Type B pancreatic cell (in vitro differentiated cells): ENCODE measurements around the gene RPS2. TPM values are rescaled to one million over a fixed set of nuclear protein-coding genes. Genes with fewer than 3 reads are reported as not detected.
"Not testable (repeated sequence)": the region's sequence is repeated elsewhere in the genome, so short reads cannot be mapped to it uniquely, and the experiment has no call there.

Source experiments
- DNase-seq: peaks from one replicate; pipeline ENCODE4 v3.0.0; 2021; ENCODE audit warnings: mixed read lengths; ENCODE audit not compliant: unreplicated experiment; ENCODE audit errors: extremely low spot score
- H3K27ac Mint-ChIP-seq: 2 replicates; pipeline ENCODE4 v1.8.0; 2021; ENCODE audit warnings: mild to moderate bottlenecking, mixed read lengths
- H3K27me3 Mint-ChIP-seq: 2 replicates; pipeline ENCODE4 v1.8.0; 2021; ENCODE audit warnings: mixed read lengths
- H3K36me3 Mint-ChIP-seq: 2 replicates; pipeline ENCODE4 v1.8.0; 2021; ENCODE audit warnings: mixed read lengths
- H3K4me1 Mint-ChIP-seq: one replicate; pipeline ENCODE4 v1.8.0; 2021; ENCODE audit warnings: mixed read lengths; ENCODE audit not compliant: unreplicated experiment
- H3K4me3 Mint-ChIP-seq: 2 replicates; pipeline ENCODE4 v1.8.0; 2021; ENCODE audit warnings: mild to moderate bottlenecking, mixed read lengths
- H3K9me3 Mint-ChIP-seq: 2 replicates; pipeline ENCODE4 v1.8.0; 2021; ENCODE audit warnings: mixed read lengths
- CTCF ChIP-seq: fragments of 200-600 bp; sonication (generic); conservative IDR thresholded peaks from 2 replicates; pipeline ENCODE4 v1.5.0; 2021; ENCODE audit warnings: antibody characterized with exemption, mild to moderate bottlenecking
- long read RNA-seq: library from polyadenylated mRNA; unstranded; transcript quantifications from one replicate; pipeline ENCODE4 v2.0.0, GENCODE V29; 2020
- total RNA-seq: library from RNA; stranded (reverse); gene quantifications from 2 replicates; pipeline ENCODE4 v1.2.1, GENCODE V29; 2021; ENCODE audit warnings: low replicate concordance

RPS2 gene
- total RNA-seq, result 3,017 and 3,035 TPM in 2 replicates
- long read RNA-seq, partial matches to known transcripts, result 43 of 51 reads
- long read RNA-seq, other reads (novel, unspliced or antisense), result 5 of 51 reads

GRCh38 chr16:1964506-1965395, at the start of gene RPS2:
TSS of gene RPS2 (minus strand) at chr16:1964826. CDS start at chr16:1964625, 201 bp downstream.
- Mint-ChIP-seq H3K4me1 (peaks cover 26% of the 10 kb centered on the region), H3K9me3 (no peaks in the 10 kb centered on the region)
- DNase-seq, result peak; percentile 98

GRCh38 chr16:2013527-2013926, 48.9 kb upstream of the RPS2 start:
- no peak for TF ChIP-seq CTCF
- no peak overlapping the region for H3K4me3 Mint-ChIP-seq
- H3K9me3 Mint-ChIP-seq, result no peaks in the 10 kb centered on the region
- no peak for DNase-seq
- no peaks in the 10 kb centered on the region for H3K36me3 Mint-ChIP-seq
- peaks cover 19% of the 10 kb centered on the region for H3K4me1 Mint-ChIP-seq
- H3K27ac Mint-ChIP-seq, result no peak overlapping the region
- peaks cover 4% of the 10 kb centered on the region for H3K27me3 Mint-ChIP-seq

More at GRCh38 chr16:1964506-1965395, at the start of gene RPS2:
- H3K27me3 Mint-ChIP-seq, result no peaks in the 10 kb centered on the region
- TF ChIP-seq CTCF, result no peak
- peaks cover 13% of the 10 kb centered on the region for H3K36me3 Mint-ChIP-seq
- peak within 1 kb of the TSS; percentile 94 for H3K4me3 Mint-ChIP-seq
- peak within 1 kb of the TSS; percentile 96 for H3K27ac Mint-ChIP-seq

- H3K27ac Mint-ChIP-seq, H3K4me3 Mint-ChIP-seq, H3K27me3 Mint-ChIP-seq, H3K36me3 Mint-ChIP-seq, H3K9me3 Mint-ChIP-seq, DNase-seq: not testable (repeated sequence)
- peaks cover 23% of the 10 kb centered on the region for H3K4me1 Mint-ChIP-seq
Observed at GRCh38 chr16:2011726-2012125, 47.1 kb upstream of the RPS2 start.

- Mint-ChIP-seq H3K27ac (peak within 1 kb of the TSS; percentile 98), H3K9me3 (no peaks in the 10 kb centered on the region), H3K4me1 (peaks cover 15% of the 10 kb centered on the region), H3K27me3 (no peaks in the 10 kb centered on the region), H3K4me3 (peak within 1 kb of the TSS; percentile 95), H3K36me3 (no peaks in the 10 kb centered on the region)
- TF ChIP-seq CTCF, result no peak
- DNase-seq, result no peak
Observed at GRCh38 chr16:2009791-2010510, 45.3 kb upstream of the RPS2 start, which contains the start of gene ZNF598. TSS of gene ZNF598 (minus strand) at chr16:2009821.

GRCh38 chr16:2009164-2009711, 44.6 kb upstream of the RPS2 start:
- DNase-seq, result no peak
- TF ChIP-seq CTCF, result no peak
- Mint-ChIP-seq H3K36me3 (no peaks in the 10 kb centered on the region), H3K4me3 (peak overlapping the region; percentile 89), H3K4me1 (peaks cover 15% of the 10 kb centered on the region), H3K27ac (peak overlapping the region; percentile 90), H3K27me3 (no peaks in the 10 kb centered on the region), H3K9me3 (no peaks in the 10 kb centered on the region)
